GM18517 (cell line): Measurements from ENCODE around the gene PTPRM.
"Not testable (repeated sequence)": the region's sequence is repeated elsewhere in the genome, so short reads cannot be mapped to it uniquely, and the experiment has no call there.

Experiments
- ATAC-seq: cut with Tn5 transposase; IDR thresholded peaks from one replicate; pipeline ENCODE4 v1.9.1; 2021; ENCODE audit warnings: mild to moderate bottlenecking, moderate library complexity; ENCODE audit not compliant: unreplicated experiment

PTPRM gene

GRCh38 chr18:7926526-7926925, 359.4 kb downstream of the PTPRM start:
- ATAC-seq = no peak

GRCh38 chr18:7927119-7927518, 360.0 kb downstream of the PTPRM start:
- no peak for ATAC-seq

- no peak for ATAC-seq
Measured at GRCh38 chr18:7931763-7932162, 364.6 kb downstream of the PTPRM start.

- ATAC-seq = no peak
Measured at GRCh38 chr18:7937268-7937667, 370.2 kb downstream of the PTPRM start.

- ATAC-seq = no peak
Measured at GRCh38 chr18:7939521-7939920, 372.4 kb downstream of the PTPRM start.

- ATAC-seq = no peak
Measured at GRCh38 chr18:7940379-7940778, 373.3 kb downstream of the PTPRM start.

- no peak for ATAC-seq
Measured at GRCh38 chr18:7940971-7941370, 373.9 kb downstream of the PTPRM start.

GRCh38 chr18:7941533-7941932, 374.4 kb downstream of the PTPRM start:
- ATAC-seq = no peak

GRCh38 chr18:7945882-7946281, 378.8 kb downstream of the PTPRM start:
- ATAC-seq = peak; percentile 54

GRCh38 chr18:7946734-7947377, 379.7 kb downstream of the PTPRM start:
- ATAC-seq = no peak

- ATAC-seq = no peak
Measured at GRCh38 chr18:7950380-7951136, 383.4 kb downstream of the PTPRM start.

GRCh38 chr18:7953095-7953958, 386.2 kb downstream of the PTPRM start:
- ATAC-seq = peak; percentile 97

GRCh38 chr18:7954238-7954637, 387.1 kb downstream of the PTPRM start:
- ATAC-seq = no peak

GRCh38 chr18:7955175-7955574, 388.1 kb downstream of the PTPRM start:
- ATAC-seq = no peak

- ATAC-seq = no peak
Measured at GRCh38 chr18:7957297-7957696, 390.2 kb downstream of the PTPRM start.

- peak; percentile 68 for ATAC-seq
Measured at GRCh38 chr18:7958081-7958896, 391.2 kb downstream of the PTPRM start.

- peak; percentile 12 for ATAC-seq
Measured at GRCh38 chr18:7958897-7959146, 391.7 kb downstream of the PTPRM start.

GRCh38 chr18:7966682-7967081, 399.6 kb downstream of the PTPRM start:
- not testable (repeated sequence) for ATAC-seq

- no peak for ATAC-seq
Measured at GRCh38 chr18:7974200-7974874, 407.2 kb downstream of the PTPRM start.

GRCh38 chr18:7977897-7978296, 410.8 kb downstream of the PTPRM start:
- ATAC-seq = no peak
